IPS-11a (cell line): ENCODE measurements around the gene SCGB1C1.

ENCODE experiments used
- H3K4me3 ChIP-seq: one replicate; pipeline ENCODE4 v1.5.1; 2013; ENCODE audit warnings: low read depth, low read length, control low read depth

Gene SCGB1C1

DNA sequence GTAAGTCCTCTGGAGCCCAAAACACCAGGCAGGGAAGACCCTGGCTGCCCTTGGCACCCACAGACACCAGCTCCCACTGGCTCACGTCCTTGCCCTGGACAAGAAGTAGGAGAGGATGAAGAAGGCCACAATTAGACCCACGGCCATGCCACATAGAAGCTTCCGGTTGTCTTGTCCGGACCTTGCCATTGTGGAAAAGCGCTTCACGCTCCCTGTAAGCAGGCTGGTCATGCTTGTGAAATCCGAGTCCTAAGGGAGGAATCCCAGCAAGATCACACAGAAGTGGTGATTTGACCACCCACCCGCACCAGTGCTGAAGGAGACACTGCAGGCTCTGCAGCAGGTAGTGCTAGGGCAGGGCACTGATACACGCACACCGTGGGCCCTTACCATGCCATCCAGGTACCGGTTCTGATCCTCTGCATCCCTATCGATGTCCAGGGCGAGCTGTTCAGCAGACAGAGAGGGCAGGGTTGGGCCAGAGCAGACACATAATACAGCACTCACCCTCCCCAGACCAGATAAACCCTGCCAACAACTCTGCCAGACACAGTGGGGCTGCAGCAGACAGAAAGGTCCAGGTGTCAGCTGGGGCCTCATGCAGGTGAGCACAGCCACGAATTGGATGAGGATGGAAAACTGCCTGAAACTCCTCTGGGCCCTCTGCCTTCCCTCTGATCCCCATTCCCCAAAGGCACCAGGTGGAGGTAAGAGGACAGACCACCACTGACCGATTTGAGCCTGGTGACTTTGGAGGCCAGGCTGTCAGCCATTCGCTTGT lies 12.5 kb downstream of the SCGB1C1 start:
- H3K4me3 ChIP-seq = no peak overlapping the region

DNA sequence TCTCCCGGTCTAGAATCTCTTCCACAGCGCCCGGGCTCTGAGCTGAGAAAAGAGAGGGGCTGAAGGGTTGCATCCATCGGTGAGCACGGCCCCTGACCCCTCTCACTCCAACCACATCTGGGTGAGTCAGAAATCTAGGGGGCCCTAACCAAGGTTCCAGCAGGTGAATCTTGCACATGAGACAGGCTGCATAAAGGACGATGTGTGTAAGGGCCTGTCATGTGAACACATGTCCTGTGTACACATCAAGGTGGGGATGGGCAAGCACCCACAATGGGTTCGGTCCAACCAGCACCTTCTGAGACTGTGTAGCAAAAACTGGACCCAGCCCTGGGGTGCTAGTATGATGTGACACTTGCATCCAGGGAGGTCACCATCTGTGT lies 13.1 kb downstream of the SCGB1C1 start:
- H3K4me3 ChIP-seq = no peak overlapping the region

GRCh38 chr11:206526-207207 lies 13.8 kb downstream of the SCGB1C1 start:
- peak overlapping the region; percentile 95 for H3K4me3 ChIP-seq

GRCh38 chr11:207208-207862 lies 14.5 kb downstream of the SCGB1C1 start, which contains the start of the genes BET1L and RIC8A:
TSS of gene BET1L (minus strand) at chr11:207399. CDS start at chr11:207321, 78 bp downstream.
TSS of gene RIC8A (plus strand) at chr11:207708. CDS start at chr11:208855, 1,147 bp downstream.
- peak within 1 kb of the TSS; percentile 95 for H3K4me3 ChIP-seq

GRCh38 chr11:207863-208180 lies 14.9 kb downstream of the SCGB1C1 start:
- H3K4me3 ChIP-seq = peak overlapping the region; percentile 95

DNA sequence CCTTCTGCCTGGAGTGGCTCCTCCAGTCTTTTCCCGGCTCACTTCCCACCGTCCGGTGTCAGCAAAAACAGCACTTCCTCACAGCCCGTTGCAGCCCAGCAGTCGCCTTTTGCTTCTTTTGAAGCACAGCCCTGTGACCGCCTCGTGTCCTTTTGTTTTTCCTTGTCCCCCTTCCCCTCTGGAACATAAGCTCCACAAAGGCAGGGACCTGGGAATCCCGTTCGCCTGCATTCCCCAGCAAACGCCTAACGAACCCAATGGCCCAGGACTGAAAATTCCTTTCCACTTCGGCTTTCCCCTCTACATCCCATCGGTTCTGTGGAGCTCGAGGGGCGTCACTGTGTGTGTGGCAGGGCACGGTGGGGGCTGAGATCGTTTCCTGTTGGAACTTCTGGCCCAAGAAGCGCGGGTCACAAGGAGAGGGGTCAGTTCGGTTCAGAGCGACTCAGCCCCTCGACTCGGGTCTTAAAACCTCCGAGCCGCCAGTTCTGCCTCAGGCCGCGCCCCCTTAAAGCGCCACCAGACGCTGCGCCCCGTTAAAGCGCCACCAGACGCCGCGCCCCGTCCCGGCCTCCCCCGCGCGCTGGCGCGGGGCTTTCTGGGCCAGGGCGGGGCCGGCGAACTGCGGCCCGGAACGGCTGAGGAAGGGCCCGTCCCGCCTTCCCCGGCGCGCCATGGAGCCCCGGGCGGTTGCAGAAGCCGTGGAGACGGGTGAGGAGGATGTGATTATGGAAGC lies 15.5 kb downstream of the SCGB1C1 start:
- peak overlapping the region; percentile 95 for H3K4me3 ChIP-seq

DNA sequence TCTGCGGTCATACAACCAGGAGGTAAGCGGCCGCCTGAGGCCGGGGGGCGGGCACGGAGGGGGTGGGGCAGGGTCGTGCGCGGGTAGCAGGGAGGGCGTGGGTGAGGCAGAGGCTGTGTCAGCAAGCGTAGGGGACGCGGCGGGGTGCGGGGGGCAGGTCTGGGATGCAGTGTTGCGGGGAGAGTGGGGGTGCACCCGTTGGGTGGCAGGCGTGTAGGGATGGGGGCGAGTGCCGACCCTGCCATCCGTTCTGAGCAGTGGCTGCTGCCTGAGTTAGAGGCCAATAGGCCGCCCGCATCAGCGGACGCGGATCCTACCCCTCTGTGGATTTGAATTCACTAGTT lies 16.0 kb downstream of the SCGB1C1 start:
- H3K4me3 ChIP-seq = peak overlapping the region; percentile 95

GRCh38 chr11:209275-210121 lies 16.6 kb downstream of the SCGB1C1 start:
- H3K4me3 ChIP-seq = peak overlapping the region; percentile 95

DNA sequence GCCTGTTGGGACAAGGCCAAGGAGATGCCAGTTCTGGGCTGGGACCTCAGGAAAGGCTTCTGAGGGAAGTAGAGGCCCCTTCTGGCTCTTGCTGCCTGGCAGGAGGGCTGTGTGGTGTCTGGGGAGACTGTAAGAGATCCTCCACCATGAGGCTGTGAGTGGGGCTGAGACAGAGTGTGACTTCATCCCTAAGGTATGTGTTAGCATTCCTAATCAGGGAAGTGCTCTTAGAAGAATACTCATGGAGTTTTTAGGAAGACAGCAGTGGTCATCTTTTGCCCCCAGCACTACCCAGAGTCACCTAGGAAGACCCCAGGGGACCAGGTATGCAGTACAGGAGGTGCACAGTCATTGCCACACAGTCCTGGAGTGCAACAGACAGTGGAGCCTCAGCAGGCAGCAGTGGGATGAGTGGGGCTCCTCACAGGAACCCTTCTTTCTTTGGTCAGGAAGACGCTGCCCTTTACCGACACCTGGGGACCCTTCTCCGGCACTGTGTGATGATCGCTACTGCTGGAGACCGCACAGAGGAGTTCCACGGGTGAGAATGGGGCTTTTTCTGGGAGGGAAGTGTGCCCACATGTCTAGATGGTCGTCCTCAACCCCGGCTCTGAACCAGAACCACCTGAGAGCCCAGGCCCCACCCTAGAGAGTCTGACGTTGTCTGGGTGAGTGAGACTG lies 17.4 kb downstream of the SCGB1C1 start:
- no peak overlapping the region for H3K4me3 ChIP-seq

GRCh38 chr11:210803-211180 lies 17.9 kb downstream of the SCGB1C1 start:
- H3K4me3 ChIP-seq = no peak overlapping the region

DNA sequence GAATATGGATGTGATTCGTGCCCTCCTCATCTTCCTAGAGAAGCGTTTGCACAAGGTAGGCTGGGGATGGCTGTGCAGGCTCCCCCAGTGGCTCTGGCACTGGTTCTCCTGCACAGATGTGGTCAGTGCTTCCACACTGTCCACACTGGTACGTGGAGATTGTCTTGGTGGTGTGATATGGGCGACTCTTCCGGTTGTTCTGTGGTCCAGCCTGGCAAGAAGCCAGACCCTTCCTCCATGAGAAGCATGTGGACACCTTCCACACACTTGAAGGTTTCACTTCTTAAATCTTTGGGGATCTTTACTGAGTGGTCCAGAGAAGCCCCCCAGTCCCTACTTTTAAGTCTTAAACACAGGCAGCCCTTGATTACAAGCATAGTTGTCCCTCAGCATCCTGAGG lies 18.4 kb downstream of the SCGB1C1 start:
- no peak overlapping the region for H3K4me3 ChIP-seq

- no peak overlapping the region for H3K4me3 ChIP-seq
These were observed 18.9 kb downstream of the SCGB1C1 start for GRCh38 chr11:211741-212140.

GRCh38 chr11:212150-213100 lies 19.5 kb downstream of the SCGB1C1 start:
- no peak overlapping the region for H3K4me3 ChIP-seq

DNA sequence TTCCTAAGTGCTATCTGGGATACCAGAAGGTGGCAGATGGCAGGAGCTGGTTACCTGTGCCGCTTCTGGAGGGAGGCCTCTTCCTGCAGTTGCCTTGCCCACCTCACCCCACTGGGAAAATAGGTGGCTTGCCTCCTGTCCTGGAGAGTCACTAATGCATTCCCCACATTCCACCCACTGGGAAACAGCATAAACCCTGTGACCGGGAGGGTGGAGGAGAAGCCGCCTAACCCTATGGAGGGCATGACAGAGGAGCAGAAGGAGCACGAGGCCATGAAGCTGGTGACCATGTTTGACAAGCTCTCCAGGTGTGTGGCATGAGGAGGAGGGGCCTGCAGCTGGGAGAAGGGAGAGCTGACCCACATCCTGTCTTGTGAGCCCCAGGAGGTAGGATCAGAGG lies 20.2 kb downstream of the SCGB1C1 start:
- H3K4me3 ChIP-seq = no peak overlapping the region

DNA sequence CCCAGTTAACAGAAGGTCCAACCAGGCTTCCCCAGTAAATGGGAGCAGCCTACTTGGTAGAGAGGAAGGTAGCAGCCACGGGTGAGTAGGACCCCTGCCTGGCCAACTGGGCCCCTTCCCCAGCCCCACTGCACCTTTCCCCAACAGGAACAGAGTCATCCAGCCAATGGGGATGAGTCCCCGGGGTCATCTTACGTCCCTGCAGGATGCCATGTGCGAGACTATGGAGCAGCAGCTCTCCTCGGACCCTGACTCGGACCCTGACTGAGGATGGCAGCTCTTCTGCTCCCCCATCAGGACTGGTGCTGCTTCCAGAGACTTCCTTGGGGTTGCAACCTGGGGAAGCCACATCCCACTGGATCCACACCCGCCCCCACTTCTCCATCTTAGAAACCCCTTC lies 21.2 kb downstream of the SCGB1C1 start:
- no peak overlapping the region for H3K4me3 ChIP-seq

- H3K4me3 ChIP-seq = no peak overlapping the region
These were observed 22.7 kb downstream of the SCGB1C1 start for GRCh38 chr11:215581-216037.

GRCh38 chr11:216081-216974 lies 23.4 kb downstream of the SCGB1C1 start:
- no peak overlapping the region for H3K4me3 ChIP-seq

DNA sequence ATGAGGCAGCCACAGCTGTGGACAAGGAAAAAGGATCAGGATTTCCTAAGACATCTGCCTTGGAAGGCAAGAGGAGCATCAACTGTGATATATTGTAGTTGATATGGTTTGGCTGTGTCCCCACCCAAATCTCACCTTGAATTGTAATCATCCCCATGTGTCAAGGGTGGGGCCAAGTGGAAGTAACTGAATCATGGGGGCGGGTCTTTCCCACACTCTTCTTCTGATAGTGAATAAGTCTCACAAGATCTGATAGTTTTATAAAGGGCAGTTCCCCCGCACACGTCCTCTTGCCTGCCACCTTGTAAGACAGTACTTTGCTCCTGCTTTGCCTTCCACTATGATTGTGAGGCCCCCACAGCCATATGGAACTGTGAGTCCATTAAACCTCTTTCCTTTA lies 24.8 kb downstream of the SCGB1C1 start:
- no peak overlapping the region for H3K4me3 ChIP-seq
